Measurements from ENCODE around the gene GINS2. TPM values are rescaled to one million over a fixed set of nuclear protein-coding genes. Genes with fewer than 3 reads are reported as not detected.

Gene GINS2
- total RNA-seq, 1 donor from 2014 or later: 39.9 TPM

DNA sequence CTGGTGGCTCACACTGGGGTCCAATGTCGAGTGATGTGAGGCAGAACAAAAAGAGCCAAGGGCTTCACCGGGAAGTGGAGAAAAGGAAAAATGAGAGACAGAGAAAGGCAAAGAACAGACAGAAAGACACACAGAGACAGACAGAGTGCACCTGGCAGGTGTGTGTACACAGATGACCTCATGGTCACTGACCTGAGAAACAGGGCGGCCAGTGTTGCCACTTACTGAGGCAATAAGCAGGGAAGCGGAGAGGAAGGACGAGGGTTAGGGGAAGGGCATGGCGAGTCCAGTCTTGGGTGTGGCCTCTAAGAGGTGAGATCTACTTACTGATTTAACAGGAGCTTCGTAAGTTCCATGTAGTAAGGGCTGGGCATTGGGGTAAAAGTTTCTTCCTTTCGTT lies 7.5 kb downstream of the GINS2 start:
- TF ChIP-seq, protein P1, sequence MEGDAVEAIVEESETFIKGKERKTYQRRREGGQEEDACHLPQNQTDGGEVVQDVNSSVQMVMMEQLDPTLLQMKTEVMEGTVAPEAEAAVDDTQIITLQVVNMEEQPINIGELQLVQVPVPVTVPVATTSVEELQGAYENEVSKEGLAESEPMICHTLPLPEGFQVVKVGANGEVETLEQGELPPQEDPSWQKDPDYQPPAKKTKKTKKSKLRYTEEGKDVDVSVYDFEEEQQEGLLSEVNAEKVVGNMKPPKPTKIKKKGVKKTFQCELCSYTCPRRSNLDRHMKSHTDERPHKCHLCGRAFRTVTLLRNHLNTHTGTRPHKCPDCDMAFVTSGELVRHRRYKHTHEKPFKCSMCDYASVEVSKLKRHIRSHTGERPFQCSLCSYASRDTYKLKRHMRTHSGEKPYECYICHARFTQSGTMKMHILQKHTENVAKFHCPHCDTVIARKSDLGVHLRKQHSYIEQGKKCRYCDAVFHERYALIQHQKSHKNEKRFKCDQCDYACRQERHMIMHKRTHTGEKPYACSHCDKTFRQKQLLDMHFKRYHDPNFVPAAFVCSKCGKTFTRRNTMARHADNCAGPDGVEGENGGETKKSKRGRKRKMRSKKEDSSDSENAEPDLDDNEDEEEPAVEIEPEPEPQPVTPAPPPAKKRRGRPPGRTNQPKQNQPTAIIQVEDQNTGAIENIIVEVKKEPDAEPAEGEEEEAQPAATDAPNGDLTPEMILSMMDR (conservative IDR thresholded peaks at IDR 0.05): no peak
- Mint-ChIP-seq H3K36me3 (peaks cover 9% of the 10 kb centered on the region), H3K9me3 (no peaks in the 10 kb centered on the region), H3K4me1 (ENCODE audit: unreplicated experiment) (peaks cover 9% of the 10 kb centered on the region), H3K4me3 (no peak overlapping the region), H3K27me3 (no peaks in the 10 kb centered on the region), H3K27ac (peak overlapping the region; percentile 56)
- DNase-seq (ENCODE audit: extremely low spot score, unreplicated experiment): no peak

DNA sequence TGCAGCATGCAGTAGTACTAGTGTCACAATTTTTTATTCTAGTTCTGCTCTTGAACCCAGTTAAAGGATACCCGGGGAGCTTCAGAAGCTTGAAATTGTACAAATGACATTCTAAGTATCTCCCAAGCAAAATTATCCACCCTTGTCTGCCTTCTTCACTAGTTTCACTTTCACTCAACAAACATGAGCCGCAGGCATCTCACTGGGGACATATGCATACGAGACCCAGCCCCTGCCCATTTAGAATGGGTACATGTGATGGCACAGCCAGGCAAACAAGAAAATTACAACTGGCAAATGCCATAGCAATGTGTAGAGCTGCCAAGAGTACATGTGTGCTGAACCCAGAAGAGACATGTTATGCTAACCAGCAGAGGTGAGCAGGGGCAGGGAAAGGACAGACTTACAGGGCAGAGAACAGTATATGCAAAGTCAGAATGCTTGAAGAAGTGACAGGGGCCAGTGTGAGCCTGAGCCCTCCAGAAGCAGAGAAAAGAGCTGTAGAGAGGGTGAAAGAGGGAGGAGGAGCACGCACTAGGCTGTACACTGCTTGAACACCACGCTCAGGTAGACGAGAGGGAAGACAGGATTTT lies 8.3 kb downstream of the GINS2 start:
- Mint-ChIP-seq H3K27me3 (no peaks in the 10 kb centered on the region), H3K4me3 (no peak overlapping the region), H3K4me1 (ENCODE audit: unreplicated experiment) (peaks cover 8% of the 10 kb centered on the region), H3K9me3 (no peaks in the 10 kb centered on the region), H3K36me3 (peaks cover 12% of the 10 kb centered on the region), H3K27ac (peak overlapping the region; percentile 48)
- TF ChIP-seq, protein P1 (conservative IDR thresholded peaks at IDR 0.05): no peak
- DNase-seq (ENCODE audit: extremely low spot score, unreplicated experiment): no peak

DNA sequence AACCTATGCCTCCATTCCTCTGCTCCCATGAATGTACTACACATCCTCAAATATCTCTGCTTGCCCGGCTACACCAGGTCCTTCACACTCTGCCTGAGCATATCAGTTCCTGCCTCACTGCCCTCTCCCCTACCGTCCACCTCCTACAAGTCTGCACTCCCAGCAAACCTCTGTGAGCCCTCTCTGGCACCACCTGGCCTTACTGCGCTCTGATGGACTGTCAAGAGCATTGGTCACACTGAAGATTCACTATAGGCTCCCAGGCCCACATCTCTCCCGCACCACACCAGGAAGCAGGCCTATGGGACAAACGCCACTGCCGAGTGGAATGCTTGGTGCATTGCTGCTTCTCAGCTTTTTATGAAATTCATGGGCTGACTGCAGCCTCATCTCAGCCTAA lies 8.9 kb downstream of the GINS2 start:
- Mint-ChIP-seq H3K4me1 (ENCODE audit: unreplicated experiment) (peaks cover 13% of the 10 kb centered on the region), H3K27me3 (no peaks in the 10 kb centered on the region), H3K4me3 (no peak overlapping the region), H3K36me3 (peaks cover 18% of the 10 kb centered on the region), H3K9me3 (no peaks in the 10 kb centered on the region), H3K27ac (peak overlapping the region; percentile 35)
- TF ChIP-seq, protein P1 (conservative IDR thresholded peaks at IDR 0.05): no peak
- DNase-seq (ENCODE audit: extremely low spot score, unreplicated experiment): no peak

DNA sequence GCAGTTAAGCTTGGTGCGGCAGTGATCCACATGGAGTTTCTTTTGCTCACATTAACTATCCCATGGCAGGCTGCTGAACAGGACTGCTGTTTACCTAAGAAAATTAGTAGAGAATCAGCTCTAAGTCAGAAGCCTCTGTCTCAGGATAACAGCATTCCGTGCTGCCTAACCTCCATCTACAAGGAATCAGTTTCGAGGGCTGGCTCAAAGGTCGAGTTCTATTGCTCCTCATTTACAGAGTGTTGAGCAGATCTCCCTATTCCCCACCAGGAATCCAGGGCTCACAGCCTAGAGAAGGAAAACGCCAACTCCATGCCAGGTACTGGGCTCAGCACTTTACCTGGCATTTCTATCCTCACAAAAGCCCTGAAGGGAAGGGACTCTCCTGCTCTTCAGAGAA lies 9.9 kb downstream of the GINS2 start:
- H3K4me3 Mint-ChIP-seq: no peak overlapping the region

DNA sequence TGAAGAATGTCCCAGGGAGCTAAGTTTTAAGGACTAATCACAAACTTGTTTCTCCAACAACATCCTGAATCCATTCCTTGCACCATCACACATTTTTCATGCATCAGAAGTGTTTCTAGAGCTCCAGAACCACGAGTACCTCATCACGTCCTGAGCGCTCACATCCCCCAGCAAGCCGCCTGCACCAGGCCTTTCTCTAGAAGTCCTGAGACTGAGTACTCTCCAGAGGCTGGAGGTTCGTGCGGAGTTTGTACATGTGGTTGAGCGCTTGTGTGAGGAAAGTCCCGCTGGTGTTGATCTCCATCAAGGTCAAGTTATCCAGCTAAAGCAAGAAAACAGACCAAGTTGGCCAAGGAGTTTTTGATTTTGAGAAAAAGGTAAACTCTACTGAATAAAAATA lies 10.7 kb downstream of the GINS2 start:
- TF ChIP-seq, protein P1 (conservative IDR thresholded peaks at IDR 0.05): no peak
- DNase-seq (ENCODE audit: extremely low spot score, unreplicated experiment): no peak
- H3K4me1 Mint-ChIP-seq (ENCODE audit: unreplicated experiment): peaks cover 9% of the 10 kb centered on the region
- H3K27ac Mint-ChIP-seq: no peak overlapping the region
- peaks cover 20% of the 10 kb centered on the region for H3K36me3 Mint-ChIP-seq
- H3K27me3 Mint-ChIP-seq: no peaks in the 10 kb centered on the region
- no peaks in the 10 kb centered on the region for H3K9me3 Mint-ChIP-seq
- H3K4me3 Mint-ChIP-seq: no peak overlapping the region

More for the DNA sequence above, 9.9 kb downstream of the GINS2 start:
- TF ChIP-seq, protein P1 (conservative IDR thresholded peaks at IDR 0.05): no peak
- Mint-ChIP-seq H3K4me1 (ENCODE audit: unreplicated experiment) (peaks cover 16% of the 10 kb centered on the region), H3K27ac (no peak overlapping the region), H3K27me3 (no peaks in the 10 kb centered on the region), H3K36me3 (peaks cover 21% of the 10 kb centered on the region), H3K9me3 (no peaks in the 10 kb centered on the region)
- no peak for DNase-seq (ENCODE audit: extremely low spot score, unreplicated experiment)
